Measurements from ENCODE around the gene ERF.

DNA sequence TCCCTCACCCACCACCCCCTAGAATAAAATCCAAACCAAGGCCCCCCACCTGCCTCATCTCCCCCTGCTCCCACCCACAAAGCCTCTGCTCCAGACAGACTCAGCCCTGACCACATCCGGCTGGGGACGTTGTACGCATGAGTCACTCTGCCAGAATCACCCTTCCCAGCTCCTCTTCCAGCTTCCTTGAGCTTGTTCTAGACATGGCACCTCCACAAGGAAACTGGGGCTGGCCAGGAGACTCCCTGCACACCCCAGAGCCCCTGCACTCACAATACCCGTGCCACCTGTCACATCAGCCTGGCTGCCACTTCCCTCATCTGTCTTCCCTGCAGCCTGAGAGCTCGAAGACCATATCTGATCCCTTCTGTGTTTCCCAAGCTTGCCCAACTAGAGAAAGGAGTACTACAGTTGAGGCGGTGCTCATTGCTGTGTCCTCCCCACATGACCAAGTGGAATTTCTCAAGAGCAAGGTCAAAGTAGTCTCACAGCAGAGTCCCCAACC, 47.1 kb downstream of the ERF start:
- TF ChIP-seq, protein P1, sequence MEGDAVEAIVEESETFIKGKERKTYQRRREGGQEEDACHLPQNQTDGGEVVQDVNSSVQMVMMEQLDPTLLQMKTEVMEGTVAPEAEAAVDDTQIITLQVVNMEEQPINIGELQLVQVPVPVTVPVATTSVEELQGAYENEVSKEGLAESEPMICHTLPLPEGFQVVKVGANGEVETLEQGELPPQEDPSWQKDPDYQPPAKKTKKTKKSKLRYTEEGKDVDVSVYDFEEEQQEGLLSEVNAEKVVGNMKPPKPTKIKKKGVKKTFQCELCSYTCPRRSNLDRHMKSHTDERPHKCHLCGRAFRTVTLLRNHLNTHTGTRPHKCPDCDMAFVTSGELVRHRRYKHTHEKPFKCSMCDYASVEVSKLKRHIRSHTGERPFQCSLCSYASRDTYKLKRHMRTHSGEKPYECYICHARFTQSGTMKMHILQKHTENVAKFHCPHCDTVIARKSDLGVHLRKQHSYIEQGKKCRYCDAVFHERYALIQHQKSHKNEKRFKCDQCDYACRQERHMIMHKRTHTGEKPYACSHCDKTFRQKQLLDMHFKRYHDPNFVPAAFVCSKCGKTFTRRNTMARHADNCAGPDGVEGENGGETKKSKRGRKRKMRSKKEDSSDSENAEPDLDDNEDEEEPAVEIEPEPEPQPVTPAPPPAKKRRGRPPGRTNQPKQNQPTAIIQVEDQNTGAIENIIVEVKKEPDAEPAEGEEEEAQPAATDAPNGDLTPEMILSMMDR (conservative IDR thresholded peaks at IDR 0.05; ENCODE audit: low read length) = no peak
- TF ChIP-seq EZH2phosphoT487 (IDR thresholded peaks at IDR 0.05; ENCODE audit: borderline replicate concordance, low read depth, low read length) = no peak
